ENCODE measurements around the gene CLCF1. TPM values are rescaled to one million over a fixed set of nuclear protein-coding genes. Genes with fewer than 3 reads are reported as not detected.

The CLCF1 gene
- polyA plus RNA-seq, 4 donors: 1.4 to 6.3 (median 3.0) TPM; not detected in 1

DNA sequence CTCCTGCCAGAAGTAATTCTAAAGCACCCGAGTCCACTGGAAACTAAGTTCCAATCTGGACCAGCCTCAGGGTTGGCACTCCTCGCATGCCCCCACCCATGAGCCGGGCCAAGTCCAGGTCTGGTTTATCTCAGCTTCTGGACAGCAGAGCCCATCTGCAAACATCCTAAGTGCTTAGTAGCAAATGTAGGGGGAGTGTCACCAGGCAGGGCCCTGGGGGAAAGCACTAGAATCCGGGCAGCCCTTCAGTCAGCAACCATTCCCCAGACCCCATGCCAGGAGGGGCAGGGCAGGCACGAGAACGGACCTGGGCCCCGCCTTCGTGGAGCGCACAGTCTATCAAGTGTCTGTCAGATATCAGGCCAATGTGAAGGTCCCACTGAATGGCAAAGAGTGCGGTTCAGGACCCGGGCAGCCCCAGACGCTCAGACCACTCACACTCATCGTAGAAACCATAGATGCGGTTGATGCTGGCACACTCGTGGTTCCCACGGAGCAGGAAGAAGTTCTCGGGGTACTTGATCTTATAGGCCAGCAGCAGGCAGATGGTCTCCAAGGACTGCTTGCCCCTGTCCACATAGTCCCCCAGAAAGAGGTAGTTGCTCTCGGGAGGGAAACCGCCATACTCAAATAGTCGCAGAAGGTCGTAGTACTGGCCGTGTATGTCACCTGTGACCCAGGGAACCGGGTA is 27.0 kb upstream of the CLCF1 start:
- peaks cover 12 to 55% (median 19%) of the 10 kb centered on the region in 3 donors for H3K36me3 ChIP-seq (ENCODE audit: control insufficient read depth in 3 of 3, insufficient read depth in 2 of 3, low read depth in 1 of 3, low read length in 3 of 3)
- no peaks in the 10 kb centered on the region for H3K9me3 ChIP-seq (ENCODE audit: control insufficient read depth in 2 of 2, insufficient read depth in 1 of 2, low read depth in 1 of 2, low read length in 1 of 2)
- H3K27me3 ChIP-seq (ENCODE audit: control insufficient read depth in 3 of 3, insufficient read depth in 3 of 3, low read length in 3 of 3): no peaks in the 10 kb centered on the region
- H3K4me3 ChIP-seq (ENCODE audit: low read depth in 1 of 3, low read length in 3 of 3): peak overlapping the region; percentile 76 to 97 (median 81)
- peaks cover 3 to 35% (median 4%) of the 10 kb centered on the region in 3 donors for H3K4me1 ChIP-seq (ENCODE audit: control insufficient read depth in 3 of 3, insufficient read depth in 2 of 3, low read depth in 1 of 3, low read length in 2 of 3)
- no peak for FAIRE-seq
- WGBS, 3 donors: 10 to 28% (median 12%) methylated on average over 23 of the region's 23 CpGs
- peak; percentile 40 to 72 for DNase-seq
- peak overlapping the region; percentile 66 to 92 (median 92) for H3K27ac ChIP-seq (ENCODE audit: low read depth in 1 of 3, low read length in 2 of 3)

DNA sequence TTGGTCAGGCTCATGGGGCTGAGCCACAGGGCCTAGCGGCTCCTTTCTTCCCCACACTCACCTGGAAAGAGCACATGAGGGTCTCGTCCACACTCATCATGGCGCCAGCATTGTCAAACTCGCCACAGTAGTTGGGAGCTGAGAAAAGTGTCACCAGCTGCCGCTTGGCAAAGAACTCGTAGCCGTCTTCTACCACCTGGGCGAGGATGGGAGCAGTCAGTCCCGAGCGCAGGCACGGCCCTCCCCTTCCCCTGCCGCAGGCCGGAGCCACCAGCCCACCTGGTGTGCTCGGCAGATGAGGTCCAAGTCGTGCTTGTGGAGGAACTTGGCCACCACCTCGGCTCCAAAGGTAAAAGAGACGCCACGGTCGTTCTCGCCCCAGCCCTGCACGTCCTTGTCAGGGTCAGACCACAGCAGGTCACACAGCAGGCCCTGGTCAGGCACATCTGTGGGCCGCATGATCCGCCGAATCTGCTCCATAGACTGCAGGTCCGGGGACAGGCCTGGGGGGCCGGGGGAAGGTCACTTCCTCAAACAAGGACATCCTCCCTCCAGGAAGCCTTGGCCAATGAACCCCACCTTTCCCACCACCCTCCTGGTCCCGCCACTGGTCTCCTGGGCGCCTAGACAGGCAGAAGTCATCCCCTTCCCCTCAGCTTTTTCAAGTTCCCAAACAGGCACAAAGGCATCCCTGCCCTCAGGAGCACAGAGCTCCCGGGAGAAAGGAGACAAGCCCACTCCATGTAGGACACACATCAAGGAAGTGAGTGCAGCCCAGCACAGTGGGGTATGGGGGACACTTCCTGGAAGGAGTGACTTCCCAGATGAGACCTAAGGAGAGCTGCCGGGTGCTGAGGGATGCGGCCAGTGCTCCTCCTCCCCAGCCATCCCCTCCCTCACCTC is 25.5 kb upstream of the CLCF1 start:
- 86 to 89% (median 87%) methylated on average over 28 to 31 of the region's 31 CpGs for WGBS, 3 donors
- Histone ChIP-seq H3K4me1 (ENCODE audit: control insufficient read depth in 3 of 3, insufficient read depth in 2 of 3, low read depth in 1 of 3, low read length in 2 of 3) (peaks cover 3 to 29% (median 4%) of the 10 kb centered on the region in 3 donors), H3K4me3 (ENCODE audit: low read depth in 1 of 3, low read length in 3 of 3) (no peak overlapping the region), H3K36me3 (ENCODE audit: control insufficient read depth in 3 of 3, insufficient read depth in 2 of 3, low read depth in 1 of 3, low read length in 3 of 3) (peaks cover 12 to 67% (median 19%) of the 10 kb centered on the region in 3 donors), H3K27me3 (ENCODE audit: control insufficient read depth in 3 of 3, insufficient read depth in 3 of 3, low read length in 3 of 3) (no peaks in the 10 kb centered on the region), H3K27ac (ENCODE audit: low read depth in 1 of 3, low read length in 2 of 3) (no peak overlapping the region), H3K9me3 (ENCODE audit: control insufficient read depth in 2 of 2, insufficient read depth in 1 of 2, low read depth in 1 of 2, low read length in 1 of 2) (no peaks in the 10 kb centered on the region)
- FAIRE-seq: no peak
- no peak for DNase-seq

DNA sequence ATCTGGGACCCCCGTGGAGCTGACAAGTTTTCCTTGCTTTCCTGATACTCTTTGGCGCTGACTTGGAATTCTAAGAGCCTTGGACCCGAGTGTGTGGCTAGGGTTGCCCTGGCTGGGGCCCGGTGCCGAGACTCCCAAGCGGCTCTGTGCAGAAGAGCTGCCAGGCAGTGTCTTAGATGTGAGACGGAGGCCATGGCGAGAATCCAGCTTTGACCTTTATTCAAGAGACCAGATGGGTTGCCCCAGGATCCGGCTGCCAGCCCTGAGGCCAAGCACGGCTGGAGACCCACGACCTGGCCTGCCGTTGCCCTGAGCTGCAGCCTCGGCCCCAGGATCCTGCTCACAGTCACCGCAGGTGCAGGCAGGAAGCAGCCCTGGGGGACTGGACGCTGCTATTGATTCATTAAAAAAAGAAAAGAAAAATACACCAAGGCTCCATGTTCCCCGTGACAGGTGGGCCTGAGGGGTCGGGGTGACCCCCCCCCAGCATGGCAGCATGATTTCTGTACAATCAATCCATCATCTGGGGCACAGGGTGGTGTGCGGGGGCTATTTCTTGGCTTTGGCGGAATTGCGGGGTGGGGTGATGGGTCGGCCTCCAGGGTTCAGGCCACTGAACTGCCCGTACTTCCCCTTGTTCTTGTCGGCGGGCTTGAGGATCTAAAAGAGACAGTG is 24.7 kb upstream of the CLCF1 start:
- Histone ChIP-seq H3K27ac (ENCODE audit: low read depth in 1 of 3, low read length in 2 of 3) (no peak overlapping the region), H3K9me3 (ENCODE audit: control insufficient read depth in 2 of 2, insufficient read depth in 1 of 2, low read depth in 1 of 2, low read length in 1 of 2) (no peaks in the 10 kb centered on the region), H3K4me3 (ENCODE audit: low read depth in 1 of 3, low read length in 3 of 3) (no peak overlapping the region), H3K36me3 (ENCODE audit: control insufficient read depth in 3 of 3, insufficient read depth in 2 of 3, low read depth in 1 of 3, low read length in 3 of 3) (peaks cover 12 to 75% (median 19%) of the 10 kb centered on the region in 3 donors), H3K4me1 (ENCODE audit: control insufficient read depth in 3 of 3, insufficient read depth in 2 of 3, low read depth in 1 of 3, low read length in 2 of 3) (peaks cover 3 to 29% (median 4%) of the 10 kb centered on the region in 3 donors), H3K27me3 (ENCODE audit: control insufficient read depth in 3 of 3, insufficient read depth in 3 of 3, low read length in 3 of 3) (no peaks in the 10 kb centered on the region)
- FAIRE-seq (no peak), DNase-seq (no peak)
- 81 to 85% (median 84%) methylated on average over 22 to 24 of the region's 24 CpGs for WGBS, 3 donors

DNA sequence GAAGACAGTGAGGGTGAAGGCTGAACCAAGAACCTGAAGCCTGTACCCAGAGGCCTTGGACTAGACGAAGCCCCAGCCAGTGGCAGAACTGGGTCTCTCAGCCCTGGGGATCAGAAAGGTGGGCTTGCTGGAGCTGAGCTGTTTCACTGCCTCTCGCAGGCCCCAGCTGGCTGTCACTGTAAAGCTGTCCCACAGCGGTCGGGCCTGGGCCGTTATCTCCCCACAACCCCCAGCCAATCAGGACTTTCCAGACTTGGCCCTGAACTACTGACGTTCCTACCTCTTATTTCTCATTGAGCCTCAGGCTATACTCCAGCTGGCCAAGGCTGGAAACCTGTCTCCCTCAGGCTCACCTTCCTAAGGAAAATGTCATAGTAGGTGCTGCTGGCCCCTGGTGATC is 24.1 kb upstream of the CLCF1 start:
- Histone ChIP-seq H3K4me1 (ENCODE audit: control insufficient read depth in 3 of 3, insufficient read depth in 2 of 3, low read depth in 1 of 3, low read length in 2 of 3) (peaks cover 3 to 29% (median 3%) of the 10 kb centered on the region in 3 donors), H3K4me3 (ENCODE audit: low read depth in 1 of 3, low read length in 3 of 3) (no peak overlapping the region), H3K27me3 (ENCODE audit: control insufficient read depth in 3 of 3, insufficient read depth in 3 of 3, low read length in 3 of 3) (no peaks in the 10 kb centered on the region), H3K9me3 (ENCODE audit: control insufficient read depth in 2 of 2, insufficient read depth in 1 of 2, low read depth in 1 of 2, low read length in 1 of 2) (no peaks in the 10 kb centered on the region), H3K36me3 (ENCODE audit: control insufficient read depth in 3 of 3, insufficient read depth in 2 of 3, low read depth in 1 of 3, low read length in 3 of 3) (peaks cover 12 to 79% (median 19%) of the 10 kb centered on the region in 3 donors), H3K27ac (ENCODE audit: low read depth in 1 of 3, low read length in 2 of 3) (no peak overlapping the region)
- WGBS, 3 donors: 76 to 86% (median 80%) methylated on average over 6 of the region's 6 CpGs
- DNase-seq: no peak
- no peak for FAIRE-seq

DNA sequence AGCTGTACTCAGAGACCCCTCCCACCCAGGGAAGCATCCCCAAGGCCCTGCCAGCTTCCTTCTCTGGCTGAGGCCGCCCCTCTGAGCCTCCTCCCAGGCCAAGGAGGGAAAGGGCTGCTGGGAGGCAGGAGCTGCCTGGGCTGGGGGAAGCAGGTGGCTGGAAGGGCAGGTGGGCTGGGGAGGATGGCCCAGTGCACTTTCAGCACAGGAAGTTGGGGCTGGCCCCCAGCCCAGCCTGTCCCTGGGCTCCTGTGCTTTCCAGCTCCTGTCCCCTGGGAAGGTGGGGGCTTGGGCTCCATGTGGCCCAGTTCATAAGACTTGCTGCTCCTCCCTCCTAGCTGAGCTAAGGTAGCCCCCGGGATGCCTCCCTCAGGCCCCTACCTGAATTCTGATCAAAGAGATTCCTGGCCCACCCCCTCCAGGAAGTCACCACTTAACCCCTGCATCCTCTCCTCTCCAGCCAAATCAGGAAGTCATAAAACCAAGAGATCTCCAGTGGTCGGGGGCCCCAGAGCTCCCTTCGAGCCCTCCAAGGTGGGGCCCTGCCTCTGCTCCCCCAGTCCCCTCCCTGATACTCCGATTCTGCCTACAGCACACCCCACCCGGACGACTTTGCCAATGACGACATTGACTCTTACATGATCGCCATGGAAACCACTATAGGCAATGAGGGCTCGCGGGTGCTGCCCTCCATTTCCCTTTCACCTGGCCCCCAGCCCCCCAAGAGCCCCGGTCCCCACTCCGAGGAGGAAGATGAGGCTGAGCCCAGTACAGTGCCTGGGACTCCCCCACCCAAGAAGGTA is 23.4 kb upstream of the CLCF1 start:
- WGBS, 3 donors: 43 to 60% (median 48%) methylated on average over 12 to 13 of the region's 13 CpGs
- FAIRE-seq: no peak

DNA sequence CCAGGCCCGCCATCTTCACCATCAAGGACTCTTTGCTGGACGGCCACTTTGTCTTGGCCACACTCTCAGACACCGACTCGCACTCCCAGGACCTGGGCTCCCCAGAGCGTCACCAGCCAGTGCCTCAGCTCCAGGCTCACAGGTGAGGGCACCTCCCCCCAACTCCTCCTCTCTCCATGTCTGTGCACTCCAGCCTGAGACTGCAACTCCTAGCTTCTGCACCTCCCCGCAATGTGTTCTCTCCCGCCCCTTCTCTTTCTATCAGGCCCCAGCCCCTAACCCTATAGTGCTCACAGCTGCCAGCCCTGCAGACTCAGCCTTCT is 22.8 kb upstream of the CLCF1 start:
- peaks cover 3 to 24% (median 3%) of the 10 kb centered on the region in 3 donors for H3K4me1 ChIP-seq (ENCODE audit: control insufficient read depth in 3 of 3, insufficient read depth in 2 of 3, low read depth in 1 of 3, low read length in 2 of 3)
- no peak for FAIRE-seq
- H3K36me3 ChIP-seq (ENCODE audit: control insufficient read depth in 3 of 3, insufficient read depth in 2 of 3, low read depth in 1 of 3, low read length in 3 of 3): peaks cover 12 to 80% (median 19%) of the 10 kb centered on the region in 3 donors
- 91 to 96% (median 94%) methylated on average over 7 of the region's 7 CpGs for WGBS, 3 donors
- H3K9me3 ChIP-seq (ENCODE audit: control insufficient read depth in 2 of 2, insufficient read depth in 1 of 2, low read depth in 1 of 2, low read length in 1 of 2): no peaks in the 10 kb centered on the region
- no peak for DNase-seq
- H3K27ac ChIP-seq (ENCODE audit: low read depth in 1 of 3, low read length in 2 of 3): no peak overlapping the region
- no peak overlapping the region for H3K4me3 ChIP-seq (ENCODE audit: low read depth in 1 of 3, low read length in 3 of 3)
- H3K27me3 ChIP-seq (ENCODE audit: control insufficient read depth in 3 of 3, insufficient read depth in 3 of 3, low read length in 3 of 3): no peaks in the 10 kb centered on the region

More for the DNA sequence above, 23.4 kb upstream of the CLCF1 start:
- peaks cover 3 to 24% (median 3%) of the 10 kb centered on the region in 3 donors for H3K4me1 ChIP-seq (ENCODE audit: control insufficient read depth in 3 of 3, insufficient read depth in 2 of 3, low read depth in 1 of 3, low read length in 2 of 3)
- H3K4me3 ChIP-seq (ENCODE audit: low read depth in 1 of 3, low read length in 3 of 3): no peak overlapping the region
- peaks cover 12 to 80% (median 19%) of the 10 kb centered on the region in 3 donors for H3K36me3 ChIP-seq (ENCODE audit: control insufficient read depth in 3 of 3, insufficient read depth in 2 of 3, low read depth in 1 of 3, low read length in 3 of 3)
- no peak for DNase-seq
- H3K27me3 ChIP-seq (ENCODE audit: control insufficient read depth in 3 of 3, insufficient read depth in 3 of 3, low read length in 3 of 3): no peaks in the 10 kb centered on the region
- H3K9me3 ChIP-seq (ENCODE audit: control insufficient read depth in 2 of 2, insufficient read depth in 1 of 2, low read depth in 1 of 2, low read length in 1 of 2): no peaks in the 10 kb centered on the region
- no peak overlapping the region for H3K27ac ChIP-seq (ENCODE audit: low read depth in 1 of 3, low read length in 2 of 3)

DNA sequence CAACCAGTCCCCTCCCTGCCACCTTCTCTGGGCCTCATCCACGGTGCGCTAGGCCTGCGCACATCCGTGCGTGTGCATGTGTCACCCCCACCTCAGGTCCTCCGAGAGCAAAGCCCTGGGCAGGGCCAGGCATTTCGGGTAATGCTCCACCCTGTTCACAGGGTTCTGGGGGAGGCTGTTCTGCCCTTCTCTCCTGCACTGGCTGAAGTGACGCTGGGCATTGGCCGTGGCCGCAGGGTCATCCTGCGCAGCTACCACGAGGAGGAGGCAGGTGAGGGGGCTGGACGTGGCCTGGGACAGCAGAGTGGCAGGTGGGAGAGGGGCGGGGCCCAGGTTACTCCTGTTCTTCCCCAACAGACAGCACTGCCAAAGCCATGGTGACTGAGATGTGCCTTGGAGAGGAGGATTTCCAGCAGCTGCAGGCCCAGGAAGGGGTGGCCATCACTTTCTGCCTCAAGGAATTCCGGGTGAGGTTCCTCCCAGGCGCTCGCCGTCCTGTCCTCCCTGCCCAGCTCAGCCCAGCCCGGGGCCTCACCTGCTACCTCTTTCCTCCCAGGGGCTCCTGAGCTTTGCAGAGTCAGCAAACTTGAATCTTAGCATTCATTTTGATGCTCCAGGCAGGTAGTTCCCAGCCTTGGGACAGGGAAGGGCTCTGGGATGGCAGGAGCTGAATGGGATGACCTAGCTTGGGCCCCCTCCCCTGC is 22.3 kb upstream of the CLCF1 start:
- Histone ChIP-seq H3K27me3 (ENCODE audit: control insufficient read depth in 3 of 3, insufficient read depth in 3 of 3, low read length in 3 of 3) (no peaks in the 10 kb centered on the region), H3K9me3 (ENCODE audit: control insufficient read depth in 2 of 2, insufficient read depth in 1 of 2, low read depth in 1 of 2, low read length in 1 of 2) (no peaks in the 10 kb centered on the region), H3K4me3 (ENCODE audit: low read depth in 1 of 3, low read length in 3 of 3) (no peak overlapping the region), H3K4me1 (ENCODE audit: control insufficient read depth in 3 of 3, insufficient read depth in 2 of 3, low read depth in 1 of 3, low read length in 2 of 3) (peaks cover 3 to 25% (median 3%) of the 10 kb centered on the region in 3 donors), H3K36me3 (ENCODE audit: control insufficient read depth in 3 of 3, insufficient read depth in 2 of 3, low read depth in 1 of 3, low read length in 3 of 3) (peaks cover 12 to 78% (median 19%) of the 10 kb centered on the region in 3 donors), H3K27ac (ENCODE audit: low read depth in 1 of 3, low read length in 2 of 3) (no peak overlapping the region)
- DNase-seq (no peak), FAIRE-seq (no peak)
- WGBS, 3 donors: 88 to 89% (median 88%) methylated on average over 18 to 19 of the region's 19 CpGs
